SK-N-MC (cell line): ENCODE results near the gene KRT25.

Source experiments
- EZH2 ChIP-seq: fragments of 200-600 bp; sonication (generic); IDR thresholded peaks from one replicate; pipeline ENCODE4 v1.6.1; 2017; ENCODE audit warnings: antibody characterized with exemption
- FOXP2 ChIP-seq: optimal IDR thresholded peaks from 2 replicates; pipeline ENCODE3; 2011; ENCODE audit warnings: mild to moderate bottlenecking, moderate library complexity; ENCODE audit not compliant: insufficient read depth; ENCODE audit errors: extremely low read length, control extremely low read depth
- POLR2AphosphoS5 ChIP-seq: IDR thresholded peaks from 2 replicates; pipeline ENCODE4 v1.6.1; 2012; ENCODE audit warnings: mild to moderate bottlenecking, low read depth, low read length, borderline replicate concordance

DNA sequence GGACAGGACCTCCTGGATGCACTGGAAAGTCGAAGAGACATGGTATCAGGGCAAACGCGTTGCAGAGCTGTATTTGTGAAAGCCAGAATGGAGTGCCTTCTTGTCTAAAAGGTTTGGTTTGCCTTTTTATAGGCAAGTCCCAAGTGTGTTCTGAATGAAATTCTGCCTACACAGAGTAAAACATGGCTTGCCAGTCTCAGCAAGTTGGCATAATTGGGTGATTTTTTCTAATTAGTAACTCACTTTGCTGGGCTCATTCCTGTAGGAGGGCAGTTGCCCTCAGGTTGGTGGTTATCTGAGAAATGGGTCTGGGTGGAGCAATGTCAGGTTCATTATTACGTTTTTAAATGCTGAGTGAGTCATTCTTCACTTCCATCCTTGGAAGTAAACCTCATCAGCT, at the start of gene KRT25:
- no peak for TF ChIP-seq EZH2
- no peak for TF ChIP-seq POLR2AphosphoS5
- no peak for TF ChIP-seq FOXP2
